H7 (cell line): ENCODE data around the gene PDE5A. TPM values are rescaled to one million over a fixed set of nuclear protein-coding genes. Genes with fewer than 3 reads are reported as not detected.
"Not testable (repeated sequence)": the region's sequence is repeated elsewhere in the genome, so short reads cannot be mapped to it uniquely, and the experiment has no call there.

Experiments used
- DNase-seq: peaks from one replicate; pipeline ENCODE4 v3.0.0; 2012
- H3K27me3 ChIP-seq: 2 replicates; pipeline ENCODE4 v1.6.0; 2011; ENCODE audit warnings: mild to moderate bottlenecking, low read length; ENCODE audit not compliant: control insufficient read depth, insufficient read depth
- H3K36me3 ChIP-seq: replicated peaks from 2 replicates; pipeline ENCODE4 v1.5.1; 2011; ENCODE audit warnings: low read length; ENCODE audit not compliant: control insufficient read depth, insufficient read depth
- H3K4me3 ChIP-seq: 2 replicates; pipeline ENCODE4 v1.5.1; 2011; ENCODE audit warnings: low read depth, mild to moderate bottlenecking, control low read depth, low read length, moderate library complexity; ENCODE audit not compliant: insufficient read depth
- total RNA-seq: library from RNA; depleted of rRNA; stranded (reverse); fragments of >200 nt; shearing (Covaris generic); gene quantifications from 2 replicates; pipeline ENCODE4 v1.2.3, GENCODE V29; 2014

Gene PDE5A
- total RNA-seq, 1 experiment from 2014 or later = 17.2 TPM

GRCh38 chr4:119470021-119470736 lies 158.4 kb downstream of the PDE5A start:
- not testable (repeated sequence) for H3K4me3 ChIP-seq, DNase-seq, H3K27me3 ChIP-seq, H3K36me3 ChIP-seq

GRCh38 chr4:119469039-119469438 lies 159.6 kb downstream of the PDE5A start:
- not testable (repeated sequence) for H3K27me3 ChIP-seq, DNase-seq, H3K36me3 ChIP-seq, H3K4me3 ChIP-seq

GRCh38 chr4:119462733-119463132 lies 165.9 kb downstream of the PDE5A start:
- not testable (repeated sequence) for H3K36me3 ChIP-seq, H3K27me3 ChIP-seq, DNase-seq, H3K4me3 ChIP-seq

- not testable (repeated sequence) for DNase-seq, H3K36me3 ChIP-seq, H3K4me3 ChIP-seq, H3K27me3 ChIP-seq
Observed at GRCh38 chr4:119455734-119456133, 172.9 kb downstream of the PDE5A start.

- peak overlapping the region; percentile 63 for H3K4me3 ChIP-seq
- peak; percentile 94 for DNase-seq
- H3K27me3 ChIP-seq, H3K36me3 ChIP-seq: not testable (repeated sequence)
Observed at GRCh38 chr4:119454491-119455270, 173.9 kb downstream of the PDE5A start.

- H3K4me3 ChIP-seq = peak overlapping the region; percentile 48
- DNase-seq = peak; percentile 36
- H3K27me3 ChIP-seq, H3K36me3 ChIP-seq: not testable (repeated sequence)
Observed at GRCh38 chr4:119454151-119454490, 174.5 kb downstream of the PDE5A start.

- H3K36me3 ChIP-seq, DNase-seq, H3K4me3 ChIP-seq, H3K27me3 ChIP-seq: not testable (repeated sequence)
Observed at GRCh38 chr4:119453286-119453685, 175.3 kb downstream of the PDE5A start.

GRCh38 chr4:119449851-119450250 lies 178.8 kb downstream of the PDE5A start:
- H3K36me3 ChIP-seq, H3K27me3 ChIP-seq, H3K4me3 ChIP-seq: not testable (repeated sequence)
- DNase-seq = peak; percentile 2
